Activated B cell treated with CpG ODN at 0.5 μM for 24 hours (primary cell): ENCODE results near the gene XYLB. TPM values are rescaled to one million over a fixed set of nuclear protein-coding genes. Genes with fewer than 3 reads are reported as not detected.

Experiments used
- ATAC-seq: fragments of 200-7000 bp; cut with Tn5 transposase; one replicate; pipeline ENCODE4 v1.10.0; 2021; ENCODE audit warnings: low read depth, mild to moderate bottlenecking, moderate library complexity
- CTCF ChIA-PET: fragments of 350-600 bp; sonication (Branson Sonifier 250); formaldehyde crosslinking; loops from one replicate; lab custom pipeline; 2021; ENCODE audit warnings: antibody characterized with exemption; lab: Charles Lee
- POLR2A ChIA-PET: fragments of 350-600 bp; sonication (Branson Sonifier 250); formaldehyde crosslinking; loops from one replicate; lab custom pipeline; 2021; ENCODE audit warnings: antibody characterized with exemption; lab: Charles Lee
- DNase-seq: peaks from one replicate; pipeline ENCODE4 v3.0.0; 2022
- H3K27ac Mint-ChIP-seq: one replicate; pipeline ENCODE4 v1.8.0; 2020; ENCODE audit warnings: mixed read lengths
- H3K27me3 Mint-ChIP-seq: one replicate; pipeline ENCODE4 v1.8.0; 2021; ENCODE audit warnings: mixed read lengths
- H3K36me3 Mint-ChIP-seq: one replicate; pipeline ENCODE4 v1.8.0; 2021; ENCODE audit warnings: low read depth, mixed read lengths
- H3K4me1 Mint-ChIP-seq: one replicate; pipeline ENCODE4 v1.8.0; 2021; ENCODE audit warnings: mixed read lengths
- H3K4me3 Mint-ChIP-seq: one replicate; pipeline ENCODE4 v1.8.0; 2020; ENCODE audit warnings: mild to moderate bottlenecking, mixed read lengths
- H3K9me3 Mint-ChIP-seq: one replicate; pipeline ENCODE4 v1.8.0; 2020; ENCODE audit warnings: mixed read lengths
- intact Hi-C: fragments of 100-400 bp; cut with micrococcal nuclease; formaldehyde crosslinking; loops from one replicate; pipeline ENCODE4 v1.15.1; 2024
- total RNA-seq: library from RNA; stranded (reverse); gene quantifications from 2 replicates; pipeline ENCODE4 v1.2.3, GENCODE V29; 2022
- TF ChIP-seq, protein P1 (sequence below): fragments of 200-600 bp; IDR thresholded peaks from one replicate; pipeline ENCODE4 v1.8.0; 2022; ENCODE audit warnings: antibody characterized with exemption, mild to moderate bottlenecking

Gene XYLB
- total RNA-seq, 1 donor from 2014 or later, result 1.8 TPM

DNA sequence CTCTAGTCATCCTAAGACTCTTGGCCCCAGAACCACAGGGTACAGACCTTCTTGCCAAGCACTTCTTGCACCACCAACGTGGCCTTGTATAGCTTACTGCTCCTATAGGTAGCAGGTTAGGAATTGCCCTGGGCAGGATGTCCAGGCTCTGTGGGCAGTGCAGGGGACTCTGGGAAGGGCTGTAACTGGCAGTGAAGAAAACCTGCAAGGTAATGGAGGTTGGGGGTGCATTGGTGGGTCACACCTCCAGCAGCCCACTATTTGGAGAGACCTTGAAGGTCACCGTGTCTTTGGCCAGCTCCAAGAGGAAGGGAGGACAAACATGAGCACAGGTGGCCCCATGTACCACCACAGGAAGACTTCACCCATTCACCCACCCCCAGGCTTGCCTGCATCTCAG is 21.3 kb upstream of the XYLB start:
- Mint-ChIP-seq H3K27ac (no peak overlapping the region), H3K9me3 (peaks cover 3% of the 10 kb centered on the region), H3K36me3 (no peaks in the 10 kb centered on the region), H3K27me3 (peaks cover 9% of the 10 kb centered on the region), H3K4me1 (no peaks in the 10 kb centered on the region), H3K4me3 (no peak overlapping the region)
- ChIA-PET CTCF (no interaction called here), POLR2A (no interaction called here)
- DNase-seq, result no peak
- intact Hi-C loops, result no loop called here
- TF ChIP-seq, protein P1, sequence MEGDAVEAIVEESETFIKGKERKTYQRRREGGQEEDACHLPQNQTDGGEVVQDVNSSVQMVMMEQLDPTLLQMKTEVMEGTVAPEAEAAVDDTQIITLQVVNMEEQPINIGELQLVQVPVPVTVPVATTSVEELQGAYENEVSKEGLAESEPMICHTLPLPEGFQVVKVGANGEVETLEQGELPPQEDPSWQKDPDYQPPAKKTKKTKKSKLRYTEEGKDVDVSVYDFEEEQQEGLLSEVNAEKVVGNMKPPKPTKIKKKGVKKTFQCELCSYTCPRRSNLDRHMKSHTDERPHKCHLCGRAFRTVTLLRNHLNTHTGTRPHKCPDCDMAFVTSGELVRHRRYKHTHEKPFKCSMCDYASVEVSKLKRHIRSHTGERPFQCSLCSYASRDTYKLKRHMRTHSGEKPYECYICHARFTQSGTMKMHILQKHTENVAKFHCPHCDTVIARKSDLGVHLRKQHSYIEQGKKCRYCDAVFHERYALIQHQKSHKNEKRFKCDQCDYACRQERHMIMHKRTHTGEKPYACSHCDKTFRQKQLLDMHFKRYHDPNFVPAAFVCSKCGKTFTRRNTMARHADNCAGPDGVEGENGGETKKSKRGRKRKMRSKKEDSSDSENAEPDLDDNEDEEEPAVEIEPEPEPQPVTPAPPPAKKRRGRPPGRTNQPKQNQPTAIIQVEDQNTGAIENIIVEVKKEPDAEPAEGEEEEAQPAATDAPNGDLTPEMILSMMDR, result no peak
- no peak for ATAC-seq

DNA sequence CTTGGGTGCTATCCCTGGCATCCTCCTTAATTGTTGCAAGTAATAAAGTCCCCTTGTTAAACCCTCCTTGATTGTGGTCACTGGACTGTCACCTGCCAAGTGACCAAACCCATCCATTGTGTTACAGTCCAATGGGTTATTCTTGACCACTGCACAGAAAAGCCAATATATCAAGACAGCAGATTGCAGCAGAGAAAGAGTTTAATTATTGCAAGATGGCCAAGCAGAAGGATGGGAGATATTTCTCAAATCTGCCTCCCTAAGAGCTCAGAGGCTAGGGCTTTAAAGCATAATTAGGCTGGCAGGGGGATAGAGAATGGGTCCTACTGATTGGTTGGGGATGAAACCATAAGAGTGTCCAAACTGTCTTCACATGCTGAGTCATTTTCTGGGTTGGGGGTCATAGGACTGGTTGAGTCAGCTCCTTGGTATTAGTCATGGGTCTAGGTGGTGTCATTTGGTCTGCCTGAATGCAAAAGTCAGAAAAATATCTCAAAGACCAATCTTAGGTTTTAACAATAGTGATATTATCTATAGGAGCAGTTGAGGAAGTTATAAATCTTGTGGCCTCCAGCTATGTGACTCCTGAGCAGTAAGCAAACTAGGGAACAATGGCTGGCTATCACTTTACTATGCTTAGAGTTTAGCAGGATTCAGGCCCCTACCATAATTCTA is 19.1 kb upstream of the XYLB start:
- ATAC-seq (no peak), DNase-seq (no peak)
- POLR2A ChIA-PET, result no interaction called here
- TF ChIP-seq, protein P1, result no peak
- Mint-ChIP-seq H3K27ac (no peak overlapping the region), H3K27me3 (peaks cover 9% of the 10 kb centered on the region), H3K36me3 (no peaks in the 10 kb centered on the region), H3K4me1 (no peaks in the 10 kb centered on the region), H3K9me3 (peaks cover 3% of the 10 kb centered on the region), H3K4me3 (no peak overlapping the region)
- intact Hi-C loops, result no loop called here
- CTCF ChIA-PET, result no interaction called here

DNA sequence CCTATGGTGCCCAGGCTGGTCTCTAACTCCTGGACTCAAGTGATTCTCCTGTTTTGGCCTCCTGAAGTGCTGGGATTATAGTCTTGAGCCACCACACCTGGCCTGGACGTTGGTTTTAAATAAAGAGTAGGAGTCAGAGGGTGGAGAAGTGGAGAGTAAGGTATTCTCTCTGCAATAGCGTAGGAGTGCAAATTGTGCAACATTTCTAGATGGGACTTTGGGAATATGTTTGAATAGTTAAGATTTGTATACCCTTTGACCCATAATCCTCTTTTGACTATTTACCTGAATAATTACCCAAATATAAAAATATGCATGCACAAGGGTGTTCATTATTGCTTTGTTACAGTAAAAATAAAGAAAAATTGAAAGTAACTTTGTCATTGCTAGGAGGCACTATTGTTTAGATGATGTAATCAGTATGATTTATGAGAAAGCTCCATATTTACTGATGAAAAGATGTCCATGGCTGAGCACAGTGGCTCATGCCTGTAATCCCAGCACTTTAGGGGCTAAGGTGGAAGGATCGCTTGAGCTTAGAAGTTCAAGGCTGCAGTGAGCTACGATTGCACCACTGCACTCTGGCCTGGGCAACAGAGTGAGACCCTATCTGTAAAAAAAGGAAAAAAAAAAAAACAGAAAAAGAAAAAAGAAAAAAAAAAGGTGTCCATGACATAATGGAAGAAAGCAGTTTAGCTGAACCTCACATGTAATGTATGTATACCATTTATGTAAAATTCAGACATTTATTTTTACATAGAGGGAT is 15.1 kb upstream of the XYLB start:
- no peaks in the 10 kb centered on the region for H3K4me1 Mint-ChIP-seq
- intact Hi-C loops, result no loop called here
- ATAC-seq (no peak), DNase-seq (no peak)
- peaks cover 2% of the 10 kb centered on the region for H3K27me3 Mint-ChIP-seq
- H3K36me3 Mint-ChIP-seq, result no peaks in the 10 kb centered on the region
- H3K4me3 Mint-ChIP-seq, result no peak overlapping the region
- TF ChIP-seq, protein P1, result no peak
- no peaks in the 10 kb centered on the region for H3K9me3 Mint-ChIP-seq
- ChIA-PET CTCF (no interaction called here), POLR2A (interaction anchor here (0.6 to 0.7 kb wide), 2 partner anchors 11 to 285 kb away, joined by 6 read pairs; no protein-coding TSS in a partner anchor)
- H3K27ac Mint-ChIP-seq, result no peak overlapping the region

DNA sequence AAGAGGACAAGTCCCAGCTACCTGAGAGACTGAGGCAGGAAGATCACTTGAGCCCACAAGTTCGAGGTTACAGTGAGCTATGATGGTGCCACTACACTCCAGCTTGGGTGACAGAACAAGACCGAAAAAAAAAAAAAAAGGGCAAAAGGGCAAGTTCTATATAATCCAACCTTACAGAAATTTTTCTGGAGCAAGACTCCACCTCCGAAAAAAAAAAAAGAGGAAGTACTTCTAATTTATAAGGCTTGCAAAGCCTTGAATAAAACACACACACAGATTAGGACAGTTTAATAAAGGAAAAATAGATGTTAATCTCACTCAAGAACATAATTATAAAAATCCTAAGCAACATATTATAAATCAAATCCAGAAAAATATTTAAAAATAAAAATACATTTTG is 14.4 kb upstream of the XYLB start:
- Mint-ChIP-seq H3K9me3 (no peaks in the 10 kb centered on the region), H3K4me3 (no peak overlapping the region), H3K36me3 (no peaks in the 10 kb centered on the region), H3K4me1 (no peaks in the 10 kb centered on the region), H3K27me3 (no peaks in the 10 kb centered on the region), H3K27ac (no peak overlapping the region)
- no peak for DNase-seq
- intact Hi-C loops, result no loop called here
- POLR2A ChIA-PET, result no interaction called here
- ATAC-seq, result no peak
- TF ChIP-seq, protein P1, result no peak
- CTCF ChIA-PET, result no interaction called here
